H1 (cell line): ENCODE measurements around the gene OR8B3. TPM values are rescaled to one million over a fixed set of nuclear protein-coding genes. Genes with fewer than 3 reads are reported as not detected.

Source experiments
- CTCF ChIA-PET: fragments of 300-600 bp; sonication (Branson Sonifier 250); formaldehyde crosslinking; loops from one replicate; lab custom pipeline; 2021; ENCODE audit not compliant: partially characterized antibody; lab: Charles Lee
- POLR2A ChIA-PET: fragments of 300-600 bp; sonication (Branson Sonifier 250); formaldehyde crosslinking; loops from one replicate; lab custom pipeline; 2021; ENCODE audit warnings: inconsistent platforms; ENCODE audit not compliant: partially characterized antibody; lab: Charles Lee
- DNase-seq, 2 experiments: peaks; one replicate each; pipeline versions ENCODE4 v3.0.0 to v3.0.0-alpha.2; 2010 to 2022; ENCODE audit warnings: low spot score in 2 of 2, low read depth in 1 of 2, mixed read lengths in 1 of 2
- FAIRE-seq: peaks from 2 replicates; lab custom pipeline; 2011; peaks lifted over from hg19 to GRCh38; lab: Jason Lieb, UNC
- H2AFZ ChIP-seq: 2 replicates; pipeline ENCODE4 v1.8.1; 2012; ENCODE audit warnings: low read length, inconsistent platforms
- H2AK5ac ChIP-seq: 2 replicates; pipeline ENCODE4 v1.6.1; 2013; ENCODE audit warnings: low read depth, low read length
- H2BK120ac ChIP-seq: replicated peaks from 2 replicates; pipeline ENCODE3; 2013; ENCODE audit warnings: low read depth, low read length, inconsistent platforms
- H2BK12ac ChIP-seq: 2 replicates; pipeline ENCODE4 v1.6.1; 2013; ENCODE audit warnings: low read depth, low read length
- H2BK15ac ChIP-seq: 2 replicates; pipeline ENCODE4 v1.6.1; 2013; ENCODE audit warnings: low read length
- H2BK20ac ChIP-seq: 2 replicates; pipeline ENCODE4 v1.6.1; 2013; ENCODE audit warnings: low read length
- H2BK5ac ChIP-seq: 2 replicates; pipeline ENCODE4 v1.6.1; 2013; ENCODE audit warnings: low read depth, low read length
- H3K14ac ChIP-seq: 2 replicates; pipeline ENCODE4 v1.6.1; 2013; ENCODE audit warnings: inconsistent platforms; ENCODE audit not compliant: insufficient read length
- H3K18ac ChIP-seq: 2 replicates; pipeline ENCODE4 v1.6.1; 2013; ENCODE audit warnings: low read length; ENCODE audit errors: extremely low read depth
- H3K23ac ChIP-seq: 2 replicates; pipeline ENCODE4 v1.6.1; 2013; ENCODE audit warnings: inconsistent platforms; ENCODE audit not compliant: insufficient read length
- H3K23me2 ChIP-seq: 2 replicates; pipeline ENCODE4 v1.6.1; 2013; ENCODE audit warnings: low read depth, low read length
- H3K27ac ChIP-seq: 2 replicates; pipeline ENCODE4 v1.6.1; 2011; ENCODE audit warnings: low read depth, low read length, inconsistent platforms
- H3K27me3 ChIP-seq, 4 experiments: replicated peaks in 1 of 4; 1 replicate in 1 of 4; 2 replicates in 3 of 4; pipeline versions ENCODE4 v1.6.1 to v1.8.1; 2011 to 2013; ENCODE audit warnings: low read length in 3 of 4, mild to moderate bottlenecking in 3 of 4, inconsistent platforms in 2 of 4, mixed read lengths in 2 of 4, moderate library complexity in 1 of 4; ENCODE audit not compliant: control insufficient read depth in 3 of 4, insufficient read depth in 3 of 4; ENCODE audit errors: extremely low read depth in 1 of 4
- H3K36me3 ChIP-seq, 4 experiments: 2 replicates each; pipeline versions ENCODE4 v1.6.1 to v1.8.1; 2011 to 2013; ENCODE audit warnings: mild to moderate bottlenecking in 4 of 4, low read length in 3 of 4, moderate library complexity in 2 of 4, control low read depth in 1 of 4, inconsistent platforms in 1 of 4; ENCODE audit not compliant: insufficient read depth in 4 of 4, control insufficient read depth in 2 of 4
- H3K4ac ChIP-seq: replicated peaks from 2 replicates; pipeline ENCODE3; 2013; ENCODE audit warnings: low read length, low read depth, mixed read lengths, inconsistent platforms; ENCODE audit not compliant: insufficient read length
- H3K4me1 ChIP-seq, 4 experiments: replicated peaks in 1 of 4; 1 replicate in 1 of 4; 2 replicates in 3 of 4; pipeline versions ENCODE4 v1.6.1 to v1.8.1; 2011 to 2013; ENCODE audit warnings: low read length in 3 of 4, inconsistent platforms in 2 of 4, mixed read lengths in 1 of 4; ENCODE audit not compliant: insufficient read depth in 4 of 4, control insufficient read depth in 3 of 4
- H3K4me2 ChIP-seq, 2 experiments: 2 replicates each; pipeline versions ENCODE4 v1.6.1 to v1.8.1; 2011 to 2013; ENCODE audit warnings: low read depth in 2 of 2, low read length in 2 of 2, control low read depth in 1 of 2, inconsistent platforms in 1 of 2, mild to moderate bottlenecking in 1 of 2; ENCODE audit not compliant: insufficient read depth in 1 of 2
- H3K4me3 ChIP-seq, 4 experiments: fragments of 200-600, 300-600 bp in 1 of 4; sonication (generic), shearing (Covaris generic), sonication (Bioruptor Twin) in 1 of 4; 2 replicates each; pipeline versions ENCODE4 v1.5.1 to v1.8.1; 2011 to 2016; ENCODE audit warnings: low read length in 4 of 4, low read depth in 3 of 4, control low read depth in 2 of 4, inconsistent platforms in 2 of 4, mild to moderate bottlenecking in 2 of 4, mixed read lengths in 1 of 4, moderate library complexity in 1 of 4; ENCODE audit not compliant: insufficient read depth in 2 of 4; ENCODE audit errors: extremely low read depth in 1 of 4
- H3K56ac ChIP-seq: replicated peaks from 2 replicates; pipeline ENCODE3; 2013; ENCODE audit warnings: low read depth, mild to moderate bottlenecking, mixed read lengths, low read length, inconsistent platforms; ENCODE audit not compliant: insufficient read length
- H3K79me1 ChIP-seq: 2 replicates; pipeline ENCODE4 v1.6.1; 2013; ENCODE audit warnings: low read depth, low read length, control low read depth
- H3K79me2 ChIP-seq, 2 experiments: 2 replicates each; pipeline versions ENCODE4 v1.6.1 to v1.8.1; 2012 to 2013; ENCODE audit warnings: low read length in 2 of 2, mild to moderate bottlenecking in 2 of 2, inconsistent platforms in 1 of 2; ENCODE audit not compliant: insufficient read depth in 2 of 2, control insufficient read depth in 1 of 2
- H3K9ac ChIP-seq, 4 experiments: replicated peaks in 1 of 4; 1 replicate in 1 of 4; 2 replicates in 3 of 4; pipeline versions ENCODE4 v1.6.1 to v1.8.1; 2011 to 2013; ENCODE audit warnings: low read depth in 3 of 4, low read length in 3 of 4, control low read depth in 2 of 4, mild to moderate bottlenecking in 2 of 4, moderate library complexity in 2 of 4, inconsistent platforms in 1 of 4; ENCODE audit errors: extremely low read depth in 1 of 4
- H3K9me3 ChIP-seq, 2 experiments: 2 replicates each; pipeline versions ENCODE4 v1.6.1 to v1.8.1; 2012 to 2013; ENCODE audit warnings: mild to moderate bottlenecking in 2 of 2, moderate library complexity in 2 of 2, control low read depth in 1 of 2, inconsistent platforms in 1 of 2, low read depth in 1 of 2, low read length in 1 of 2, mixed read lengths in 1 of 2; ENCODE audit not compliant: insufficient read depth in 2 of 2
- H4K20me1 ChIP-seq, 2 experiments: replicated peaks in 1 of 2; 2 replicates each; pipeline versions ENCODE3 to v1.8.1; 2011 to 2013; ENCODE audit warnings: inconsistent platforms in 2 of 2, low read length in 2 of 2, mild to moderate bottlenecking in 1 of 2; ENCODE audit not compliant: insufficient read depth in 2 of 2, control insufficient read depth in 1 of 2
- H4K5ac ChIP-seq: 2 replicates; pipeline ENCODE4 v1.6.1; 2013; ENCODE audit warnings: low read length, low read depth, mixed read lengths, inconsistent platforms; ENCODE audit not compliant: insufficient read length
- H4K8ac ChIP-seq: 2 replicates; pipeline ENCODE4 v1.8.0; 2013; ENCODE audit warnings: mild to moderate bottlenecking, moderate library complexity, low read length, inconsistent platforms; ENCODE audit not compliant: insufficient read depth; ENCODE audit errors: extremely low read depth
- H4K91ac ChIP-seq: replicated peaks from 2 replicates; pipeline ENCODE3; 2013; ENCODE audit warnings: low read length, mixed read lengths, inconsistent platforms; ENCODE audit not compliant: insufficient read length
- EP300 ChIP-seq, 2 experiments: IDR thresholded peaks; 1 replicate in 1 of 2; 2 replicates in 1 of 2; pipeline ENCODE4 v1.6.1; 2011 to 2012; ENCODE audit warnings: low read depth in 2 of 2, low read length in 2 of 2, mild to moderate bottlenecking in 2 of 2, borderline replicate concordance in 1 of 2, inconsistent platforms in 1 of 2, moderate library complexity in 1 of 2
- NANOG ChIP-seq: IDR thresholded peaks from 2 replicates; pipeline ENCODE4 v1.6.1; 2011; ENCODE audit warnings: low read length, low read depth, mild to moderate bottlenecking, inconsistent platforms; ENCODE audit not compliant: insufficient read depth, poor library complexity, severe bottlenecking
- NRF1 ChIP-seq: IDR thresholded peaks from 2 replicates; pipeline ENCODE4 v1.6.1; 2011; ENCODE audit warnings: mild to moderate bottlenecking, low read depth, low read length, improper control_type of control experiment
- SIRT6 ChIP-seq: IDR thresholded peaks from one replicate; pipeline ENCODE4 v1.7.1; 2012; ENCODE audit warnings: low read length, inconsistent platforms
- TAF7 ChIP-seq: optimal IDR thresholded peaks from 2 replicates; pipeline ENCODE3; 2011; ENCODE audit warnings: low read depth, mild to moderate bottlenecking, inconsistent platforms, low read length, moderate library complexity, borderline replicate concordance
- WGBS, 2 experiments: shearing (Covaris generic) in 1 of 2; methylation state at CpG; one replicate each; pipeline versions ENCODE4 v1.1.6 to v1.1.7; 2013 to 2015; ENCODE audit warnings: low lambda C conversion rate in 2 of 2, mixed read lengths in 2 of 2, inconsistent platforms in 1 of 2, low coverage in 1 of 2, missing lambda C conversion rate in 1 of 2; ENCODE audit not compliant: insufficient replicate concordance in 2 of 2, insufficient coverage in 1 of 2, insufficient read length in 1 of 2; ENCODE audit errors: extremely low coverage in 1 of 2, missing lambda C conversion rate in 1 of 2; 5-methylcytosine and 5-hydroxymethylcytosine counted together
- polyA plus RNA-seq, 7 experiments: library from polyadenylated mRNA; depleted of rRNA in 3 of 7; stranded (reverse) in 5 of 7; unstranded in 2 of 7; fragments of >200 nt in 5 of 7; fragments of 200-250 nt in 2 of 7; gene quantifications; 1 replicate in 5 of 7; 2 replicates in 1 of 7; 4 replicates in 1 of 7; pipeline versions ENCODE4 v1.2.1 to v1.2.3, GENCODE V29; 2011 to 2013; ENCODE audit warnings: missing spikeins in 2 of 7, mixed read lengths in 2 of 7
- total RNA-seq: library from RNA; stranded (reverse); fragmentation: NEBNext Ultra II Directional; extraction: Animal tissue kit (Norgen Biotek cat#: 25700); gene quantifications from 2 replicates; pipeline ENCODE4 v1.2.1, GENCODE V29; 2021
- TF ChIP-seq, protein P1 (sequence below), 3 experiments: IDR thresholded peaks; 1 replicate in 2 of 3; 2 replicates in 1 of 3; pipeline versions ENCODE4 v1.5.1 to v1.6.1; 2011; ENCODE audit warnings: low read length in 3 of 3, mild to moderate bottlenecking in 3 of 3, inconsistent platforms in 2 of 3, low read depth in 1 of 3, moderate library complexity in 1 of 3; ENCODE audit not compliant: insufficient read depth in 1 of 3; ENCODE audit errors: control extremely low read depth in 1 of 3
- TF ChIP-seq, protein P2 (sequence below): IDR thresholded peaks from 2 replicates; pipeline ENCODE4 v1.6.1; 2011; ENCODE audit warnings: low read depth, mild to moderate bottlenecking, low read length; ENCODE audit not compliant: insufficient read depth

OR8B3 gene
- total and polyA plus RNA-seq, 2 of the 8 experiments (the other 6 are each of a cell fraction or from before 2014, with no cell fraction given) = not detected

DNA sequence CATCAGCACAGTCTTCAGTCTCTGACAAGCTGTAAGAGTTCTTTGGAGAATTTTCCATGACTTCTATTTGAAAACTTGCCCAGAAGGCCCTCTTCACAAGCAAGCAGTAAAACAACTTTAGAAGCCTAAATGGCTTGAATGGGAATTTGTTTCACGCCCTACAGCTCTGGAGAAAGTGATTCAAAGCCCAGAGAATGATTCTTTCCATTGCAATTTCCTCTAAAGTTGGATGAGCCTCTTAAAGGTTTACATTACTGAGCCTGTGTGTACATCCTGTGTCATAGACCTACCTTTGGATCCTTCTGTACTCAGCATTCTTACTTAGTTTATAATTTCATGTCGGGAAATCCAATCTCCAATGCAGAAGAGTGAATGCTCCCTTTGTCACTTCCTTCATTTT, 6.8 kb upstream of the OR8B3 start:
- ChIA-PET POLR2A (no interaction called here), CTCF (interaction anchor here (0.6 to 1.6 kb wide), 5 partner anchors 9 to 431 kb away, joined by 3 to 5 read pairs (median 3); no protein-coding TSS in a partner anchor)
- Histone ChIP-seq H4K8ac (no peak overlapping the region), H3K79me2 (no peaks in the 10 kb centered on the region), H2BK15ac (no peak overlapping the region), H3K4me3 (no peak overlapping the region), H2AK5ac (no peak overlapping the region), H3K18ac (no peak overlapping the region), H3K14ac (no peak overlapping the region), H3K9ac (no peak overlapping the region), H4K5ac (no peak overlapping the region), H3K27me3 (no peaks in the 10 kb centered on the region), H3K56ac (no peak overlapping the region), H3K36me3 (no peaks in the 10 kb centered on the region), H4K20me1 (no peaks in the 10 kb centered on the region), H3K4ac (no peak overlapping the region), H3K9me3 (no peaks in the 10 kb centered on the region), H3K4me1 (no peaks in the 10 kb centered on the region), H2AFZ (no peak overlapping the region), H3K23ac (no peak overlapping the region), H3K4me2 (no peak overlapping the region), H3K79me1 (no peaks in the 10 kb centered on the region), H3K23me2 (no peaks in the 10 kb centered on the region), H3K27ac (no peak overlapping the region), H4K91ac (no peak overlapping the region), H2BK120ac (no peak overlapping the region), H2BK5ac (no peak overlapping the region), H2BK12ac (no peak overlapping the region), H2BK20ac (no peak overlapping the region)
- no peak for DNase-seq
- FAIRE-seq = no peak
- no peak for TF ChIP-seq NRF1
- TF ChIP-seq, protein P1, sequence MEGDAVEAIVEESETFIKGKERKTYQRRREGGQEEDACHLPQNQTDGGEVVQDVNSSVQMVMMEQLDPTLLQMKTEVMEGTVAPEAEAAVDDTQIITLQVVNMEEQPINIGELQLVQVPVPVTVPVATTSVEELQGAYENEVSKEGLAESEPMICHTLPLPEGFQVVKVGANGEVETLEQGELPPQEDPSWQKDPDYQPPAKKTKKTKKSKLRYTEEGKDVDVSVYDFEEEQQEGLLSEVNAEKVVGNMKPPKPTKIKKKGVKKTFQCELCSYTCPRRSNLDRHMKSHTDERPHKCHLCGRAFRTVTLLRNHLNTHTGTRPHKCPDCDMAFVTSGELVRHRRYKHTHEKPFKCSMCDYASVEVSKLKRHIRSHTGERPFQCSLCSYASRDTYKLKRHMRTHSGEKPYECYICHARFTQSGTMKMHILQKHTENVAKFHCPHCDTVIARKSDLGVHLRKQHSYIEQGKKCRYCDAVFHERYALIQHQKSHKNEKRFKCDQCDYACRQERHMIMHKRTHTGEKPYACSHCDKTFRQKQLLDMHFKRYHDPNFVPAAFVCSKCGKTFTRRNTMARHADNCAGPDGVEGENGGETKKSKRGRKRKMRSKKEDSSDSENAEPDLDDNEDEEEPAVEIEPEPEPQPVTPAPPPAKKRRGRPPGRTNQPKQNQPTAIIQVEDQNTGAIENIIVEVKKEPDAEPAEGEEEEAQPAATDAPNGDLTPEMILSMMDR (IDR thresholded peaks at IDR 0.05; ENCODE audit: control extremely low read depth in 1 of 3, insufficient read depth in 1 of 3, low read depth in 1 of 3, low read length in 3 of 3) = no peak
- TF ChIP-seq NANOG = no peak
- no peak for TF ChIP-seq SIRT6
- TF ChIP-seq, protein P2, sequence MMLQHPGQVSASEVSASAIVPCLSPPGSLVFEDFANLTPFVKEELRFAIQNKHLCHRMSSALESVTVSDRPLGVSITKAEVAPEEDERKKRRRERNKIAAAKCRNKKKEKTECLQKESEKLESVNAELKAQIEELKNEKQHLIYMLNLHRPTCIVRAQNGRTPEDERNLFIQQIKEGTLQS = no peak
- no peak for TF ChIP-seq EP300 (IDR thresholded peaks at IDR 0.05; ENCODE audit: borderline replicate concordance in 1 of 2, low read depth in 2 of 2, low read length in 2 of 2)
- TF ChIP-seq TAF7 = no peak
- WGBS, 2 experiments = 93% methylated on average over 2 of the region's 2 CpGs; no CpG with 5 or more reads in 1 of the 2 experiments
